ENCODE measurements around the gene STRA8. TPM values are rescaled to one million over a fixed set of nuclear protein-coding genes. Genes with fewer than 3 reads are reported as not detected.
A peak's percentile ranks its signal among the peaks of the same experiment; 100 is the strongest.

The STRA8 gene
- polyA plus RNA-seq, 1 experiment = not detected

DNA sequence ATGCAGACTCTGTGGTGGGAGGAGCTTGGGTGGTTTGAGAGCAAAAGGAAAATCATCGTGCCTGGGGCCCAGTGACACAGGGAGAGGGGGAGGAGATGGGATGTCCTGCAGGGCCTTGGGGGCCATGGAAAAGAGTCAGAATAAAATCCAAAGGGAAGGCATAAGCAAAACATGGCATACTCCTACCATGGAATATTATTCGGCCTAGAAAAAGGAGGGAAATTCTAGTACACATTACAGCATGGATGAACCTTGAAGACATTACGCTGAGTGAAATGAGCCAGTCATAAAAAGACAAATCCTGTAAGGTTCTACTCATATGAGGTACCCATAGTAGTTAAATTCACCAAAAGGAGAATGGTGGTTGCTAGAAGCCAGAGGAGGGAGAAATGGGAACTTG, 38.7 kb downstream of the STRA8 start:
- TF ChIP-seq, protein P1, sequence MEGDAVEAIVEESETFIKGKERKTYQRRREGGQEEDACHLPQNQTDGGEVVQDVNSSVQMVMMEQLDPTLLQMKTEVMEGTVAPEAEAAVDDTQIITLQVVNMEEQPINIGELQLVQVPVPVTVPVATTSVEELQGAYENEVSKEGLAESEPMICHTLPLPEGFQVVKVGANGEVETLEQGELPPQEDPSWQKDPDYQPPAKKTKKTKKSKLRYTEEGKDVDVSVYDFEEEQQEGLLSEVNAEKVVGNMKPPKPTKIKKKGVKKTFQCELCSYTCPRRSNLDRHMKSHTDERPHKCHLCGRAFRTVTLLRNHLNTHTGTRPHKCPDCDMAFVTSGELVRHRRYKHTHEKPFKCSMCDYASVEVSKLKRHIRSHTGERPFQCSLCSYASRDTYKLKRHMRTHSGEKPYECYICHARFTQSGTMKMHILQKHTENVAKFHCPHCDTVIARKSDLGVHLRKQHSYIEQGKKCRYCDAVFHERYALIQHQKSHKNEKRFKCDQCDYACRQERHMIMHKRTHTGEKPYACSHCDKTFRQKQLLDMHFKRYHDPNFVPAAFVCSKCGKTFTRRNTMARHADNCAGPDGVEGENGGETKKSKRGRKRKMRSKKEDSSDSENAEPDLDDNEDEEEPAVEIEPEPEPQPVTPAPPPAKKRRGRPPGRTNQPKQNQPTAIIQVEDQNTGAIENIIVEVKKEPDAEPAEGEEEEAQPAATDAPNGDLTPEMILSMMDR (IDR thresholded peaks at IDR 0.05; ENCODE audit: low read depth, low read length) = no peak
- ChIA-PET CTCF (interaction anchor here (0.7 kb wide), 1 partner anchor 459 kb away, joined by 4 read pairs; no protein-coding TSS in a partner anchor), POLR2A (no interaction called here)

GRCh38 chr7:135273581-135273980, 39.9 kb downstream of the STRA8 start:
- TF ChIP-seq, protein P1 (IDR thresholded peaks at IDR 0.05; ENCODE audit: low read depth, low read length) = no peak
- Histone ChIP-seq H3K9me3 (ENCODE audit: control insufficient read depth, insufficient read depth, low read length) (no peaks in the 10 kb centered on the region), H3K4me3 (ENCODE audit: low read depth, low read length) (no peak overlapping the region), H3K27me3 (ENCODE audit: control insufficient read depth, insufficient read depth, low read length) (peaks cover 6% of the 10 kb centered on the region), H3K27ac (ENCODE audit: low read depth, low read length) (no peak overlapping the region)
- ChIA-PET POLR2A (no interaction called here), CTCF (interaction anchor here (0.6 to 3.8 kb wide), 27 partner anchors 10 to 755 kb away, joined by 3 to 94 read pairs (median 4); no protein-coding TSS in a partner anchor)
- DNase-seq (ENCODE audit: low read depth, low spot score) = no peak

More for the DNA sequence above, 38.7 kb downstream of the STRA8 start:
- DNase-seq (ENCODE audit: low read depth, low spot score) = no peak
- Histone ChIP-seq H3K27me3 (ENCODE audit: control insufficient read depth, insufficient read depth, low read length) (peaks cover 10% of the 10 kb centered on the region), H3K27ac (ENCODE audit: low read depth, low read length) (no peak overlapping the region), H3K4me3 (ENCODE audit: low read depth, low read length) (no peak overlapping the region), H3K9me3 (ENCODE audit: control insufficient read depth, insufficient read depth, low read length) (no peaks in the 10 kb centered on the region)

- TF ChIP-seq, protein P1 (IDR thresholded peaks at IDR 0.05; ENCODE audit: low read depth, low read length) = peak; percentile 81
- ChIA-PET POLR2A (no interaction called here), CTCF (interaction anchor here (0.6 to 3.8 kb wide), 77 partner anchors 11 to 926 kb away, joined by 3 to 94 read pairs (median 4); partner anchors contain the start of genes CNOT4, CYREN, NUP205 and STMP1)
- Histone ChIP-seq H3K27me3 (ENCODE audit: control insufficient read depth, insufficient read depth, low read length) (peaks cover 10% of the 10 kb centered on the region), H3K9me3 (ENCODE audit: control insufficient read depth, insufficient read depth, low read length) (no peaks in the 10 kb centered on the region), H3K27ac (ENCODE audit: low read depth, low read length) (no peak overlapping the region), H3K4me3 (ENCODE audit: low read depth, low read length) (no peak overlapping the region)
- DNase-seq (ENCODE audit: low read depth, low spot score) = peak; percentile 48
These were observed 41.0 kb downstream of the STRA8 start for GRCh38 chr7:135274495-135275268.

DNA sequence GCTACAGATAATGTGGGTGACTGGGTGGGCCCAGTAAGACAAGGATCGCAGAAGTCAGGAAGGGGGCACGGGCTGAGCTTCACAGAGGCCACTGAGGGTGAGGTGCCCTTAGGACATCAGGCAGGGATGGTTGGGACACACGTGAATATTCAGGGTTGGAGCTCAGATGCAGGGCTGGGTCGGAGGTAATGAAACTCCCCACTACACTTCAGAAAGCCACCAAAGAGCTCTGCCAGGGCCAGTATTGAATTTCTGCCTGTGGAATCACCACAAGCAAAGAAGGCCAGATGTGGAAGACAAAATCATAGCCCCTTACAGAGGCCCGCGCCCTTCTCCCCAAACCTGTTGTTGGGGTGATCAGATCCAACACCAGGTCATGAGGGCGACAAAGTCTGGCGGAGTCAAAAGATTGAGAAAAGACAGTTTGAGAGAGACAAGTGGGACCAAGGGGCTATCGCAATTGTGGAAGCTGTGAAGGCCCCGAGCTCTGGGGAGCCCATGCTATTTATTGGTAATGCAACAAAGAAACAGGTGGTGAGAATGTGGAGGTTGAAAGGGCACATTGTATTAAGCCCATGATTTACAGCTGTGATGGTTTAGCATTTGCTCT, 42.4 kb downstream of the STRA8 start:
- Histone ChIP-seq H3K4me3 (ENCODE audit: low read depth, low read length) (no peak overlapping the region), H3K9me3 (ENCODE audit: control insufficient read depth, insufficient read depth, low read length) (no peaks in the 10 kb centered on the region), H3K27me3 (ENCODE audit: control insufficient read depth, insufficient read depth, low read length) (peaks cover 10% of the 10 kb centered on the region), H3K27ac (ENCODE audit: low read depth, low read length) (no peak overlapping the region)
- TF ChIP-seq, protein P1 (IDR thresholded peaks at IDR 0.05; ENCODE audit: low read depth, low read length) = no peak
- POLR2A ChIA-PET = no interaction called here
- CTCF ChIA-PET = interaction anchor here (1.0 to 3.8 kb wide), 7 partner anchors 9 to 369 kb away, joined by 3 to 94 read pairs (median 14); partner anchors contain the start of gene NUP205
- no peak for DNase-seq (ENCODE audit: low read depth, low spot score)

DNA sequence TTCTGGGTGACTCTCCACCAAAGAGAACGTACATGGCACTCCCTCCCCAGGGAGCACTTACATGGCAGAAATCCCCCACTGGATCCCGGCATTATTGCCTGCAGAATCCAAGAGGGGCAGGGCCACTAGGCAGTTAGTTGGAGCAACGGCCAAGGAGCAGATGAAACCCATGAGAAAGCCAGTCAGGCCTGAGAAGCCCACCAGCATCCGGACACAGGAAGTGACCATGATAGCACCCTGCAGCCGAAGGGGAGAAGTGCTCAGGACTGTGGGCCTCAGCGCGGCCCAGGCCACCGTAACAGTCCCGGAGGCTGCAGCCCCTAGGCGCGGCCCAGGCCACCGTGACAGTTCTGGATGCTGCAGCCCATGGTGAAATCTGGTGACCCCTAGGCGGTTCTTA, 43.5 kb downstream of the STRA8 start:
- CTCF ChIA-PET = interaction anchor here (0.6 to 6.3 kb wide), 3 partner anchors 16 to 375 kb away, joined by 4 to 146 read pairs (median 30); no protein-coding TSS in a partner anchor
- POLR2A ChIA-PET = no interaction called here
- DNase-seq (ENCODE audit: low read depth, low spot score) = no peak

More for the DNA sequence above, 43.5 kb downstream of the STRA8 start:
- no peak overlapping the region for H3K27ac ChIP-seq (ENCODE audit: low read depth, low read length)
- no peak overlapping the region for H3K4me3 ChIP-seq (ENCODE audit: low read depth, low read length)
- H3K27me3 ChIP-seq (ENCODE audit: control insufficient read depth, insufficient read depth, low read length) = peaks cover 10% of the 10 kb centered on the region
- H3K9me3 ChIP-seq (ENCODE audit: control insufficient read depth, insufficient read depth, low read length) = no peaks in the 10 kb centered on the region
- TF ChIP-seq, protein P1 (IDR thresholded peaks at IDR 0.05; ENCODE audit: low read depth, low read length) = no peak
